ENCODE results near the gene KDM4D. TPM values are rescaled to one million over a fixed set of nuclear protein-coding genes. Genes with fewer than 3 reads are reported as not detected.

The KDM4D gene
- total RNA-seq, 1 experiment from 2014 or later, result 0.68 TPM

DNA sequence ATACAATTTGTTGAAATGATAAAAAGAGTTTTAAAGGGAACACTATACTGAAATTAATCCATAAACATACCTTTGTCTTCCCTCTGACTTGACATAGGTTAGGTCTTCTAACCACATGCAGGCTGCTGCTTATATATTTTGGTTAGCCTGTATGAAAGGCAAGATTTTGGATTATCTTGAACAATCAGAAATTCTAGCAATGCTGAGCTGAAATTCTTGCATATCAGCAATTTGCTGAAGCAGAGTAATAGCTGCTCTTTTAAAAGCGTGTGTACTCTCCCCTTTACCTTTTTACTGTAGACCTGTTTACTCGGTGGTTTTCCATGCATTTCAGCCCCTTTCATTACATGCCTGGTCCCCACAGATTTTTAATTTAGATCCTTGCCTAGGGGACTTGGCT lies 34.2 kb upstream of the KDM4D start:
- CTCF ChIA-PET, result no interaction called here
- Mint-ChIP-seq H3K27me3 (ENCODE audit: unreplicated experiment) (no peaks in the 10 kb centered on the region), H3K27ac (ENCODE audit: unreplicated experiment) (no peak overlapping the region), H3K4me3 (ENCODE audit: low read depth, unreplicated experiment) (no peak overlapping the region), H3K4me1 (ENCODE audit: low read depth, unreplicated experiment) (no peaks in the 10 kb centered on the region), H3K9me3 (ENCODE audit: low read depth, unreplicated experiment) (no peaks in the 10 kb centered on the region), H3K36me3 (ENCODE audit: insufficient read depth, unreplicated experiment) (no peaks in the 10 kb centered on the region)
- intact Hi-C loops (cut with micrococcal nuclease; ENCODE audit: unreplicated experiment), result no loop called here
- no TSS peak for BruUV-seq (replicated peaks)
- TF ChIP-seq, protein P1, sequence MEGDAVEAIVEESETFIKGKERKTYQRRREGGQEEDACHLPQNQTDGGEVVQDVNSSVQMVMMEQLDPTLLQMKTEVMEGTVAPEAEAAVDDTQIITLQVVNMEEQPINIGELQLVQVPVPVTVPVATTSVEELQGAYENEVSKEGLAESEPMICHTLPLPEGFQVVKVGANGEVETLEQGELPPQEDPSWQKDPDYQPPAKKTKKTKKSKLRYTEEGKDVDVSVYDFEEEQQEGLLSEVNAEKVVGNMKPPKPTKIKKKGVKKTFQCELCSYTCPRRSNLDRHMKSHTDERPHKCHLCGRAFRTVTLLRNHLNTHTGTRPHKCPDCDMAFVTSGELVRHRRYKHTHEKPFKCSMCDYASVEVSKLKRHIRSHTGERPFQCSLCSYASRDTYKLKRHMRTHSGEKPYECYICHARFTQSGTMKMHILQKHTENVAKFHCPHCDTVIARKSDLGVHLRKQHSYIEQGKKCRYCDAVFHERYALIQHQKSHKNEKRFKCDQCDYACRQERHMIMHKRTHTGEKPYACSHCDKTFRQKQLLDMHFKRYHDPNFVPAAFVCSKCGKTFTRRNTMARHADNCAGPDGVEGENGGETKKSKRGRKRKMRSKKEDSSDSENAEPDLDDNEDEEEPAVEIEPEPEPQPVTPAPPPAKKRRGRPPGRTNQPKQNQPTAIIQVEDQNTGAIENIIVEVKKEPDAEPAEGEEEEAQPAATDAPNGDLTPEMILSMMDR (IDR thresholded peaks at IDR 0.05; ENCODE audit: unreplicated experiment), result no peak
- no peak for DNase-seq

DNA sequence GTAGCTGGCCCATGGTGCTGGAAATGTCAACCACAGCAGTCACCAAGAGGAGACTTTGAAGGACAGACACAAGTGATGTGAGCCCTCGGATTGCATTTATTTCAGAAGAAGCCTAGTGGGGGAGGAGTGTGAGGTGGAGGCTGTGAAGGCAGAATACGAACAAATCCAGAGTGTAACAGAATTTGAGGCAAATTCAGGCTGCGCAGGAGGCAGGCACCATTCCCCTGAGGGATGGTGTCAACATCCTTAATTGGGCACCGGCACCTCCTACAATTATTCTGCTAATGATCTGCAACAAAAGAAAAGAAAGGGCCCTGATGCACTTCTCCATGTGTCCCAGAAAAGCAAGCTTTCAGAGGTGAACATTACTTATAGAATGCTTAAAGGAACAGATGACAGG lies 32.4 kb upstream of the KDM4D start:
- no peaks in the 10 kb centered on the region for H3K4me1 Mint-ChIP-seq (ENCODE audit: low read depth, unreplicated experiment)
- CTCF ChIA-PET, result interaction anchor here (0.5 kb wide), 1 partner anchor 42 kb away, joined by 3 read pairs; no protein-coding TSS in a partner anchor
- H3K36me3 Mint-ChIP-seq (ENCODE audit: insufficient read depth, unreplicated experiment), result no peaks in the 10 kb centered on the region
- TF ChIP-seq, protein P1 (IDR thresholded peaks at IDR 0.05; ENCODE audit: unreplicated experiment), result no peak
- no TSS peak for BruUV-seq (replicated peaks)
- intact Hi-C loops (cut with micrococcal nuclease; ENCODE audit: unreplicated experiment), result no loop called here
- no peak overlapping the region for H3K4me3 Mint-ChIP-seq (ENCODE audit: low read depth, unreplicated experiment)
- H3K27ac Mint-ChIP-seq (ENCODE audit: unreplicated experiment), result no peak overlapping the region
- no peaks in the 10 kb centered on the region for H3K9me3 Mint-ChIP-seq (ENCODE audit: low read depth, unreplicated experiment)
- DNase-seq, result no peak
- H3K27me3 Mint-ChIP-seq (ENCODE audit: unreplicated experiment), result peaks cover 5% of the 10 kb centered on the region

DNA sequence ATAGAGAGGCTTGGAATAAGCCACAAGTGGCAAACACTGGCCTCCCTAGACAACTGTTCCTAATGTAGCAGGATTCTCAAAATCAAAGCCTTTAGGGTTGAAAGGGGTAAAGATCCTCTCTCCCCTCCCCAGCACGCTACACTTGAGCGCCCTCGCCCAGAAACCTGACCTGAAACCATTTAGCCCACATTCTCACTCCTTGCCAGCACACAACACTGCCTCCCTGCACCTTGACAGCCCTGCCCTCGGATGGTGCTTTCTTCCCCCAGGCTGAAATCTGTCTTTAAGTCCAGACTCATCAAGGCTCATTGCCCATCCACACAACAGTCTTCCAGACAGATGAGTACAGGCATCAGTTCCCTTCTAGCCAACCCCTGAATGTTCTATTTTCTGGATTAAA lies 26.7 kb upstream of the KDM4D start:
- no TSS peak for BruUV-seq (replicated peaks)
- CTCF ChIA-PET, result no interaction called here

DNA sequence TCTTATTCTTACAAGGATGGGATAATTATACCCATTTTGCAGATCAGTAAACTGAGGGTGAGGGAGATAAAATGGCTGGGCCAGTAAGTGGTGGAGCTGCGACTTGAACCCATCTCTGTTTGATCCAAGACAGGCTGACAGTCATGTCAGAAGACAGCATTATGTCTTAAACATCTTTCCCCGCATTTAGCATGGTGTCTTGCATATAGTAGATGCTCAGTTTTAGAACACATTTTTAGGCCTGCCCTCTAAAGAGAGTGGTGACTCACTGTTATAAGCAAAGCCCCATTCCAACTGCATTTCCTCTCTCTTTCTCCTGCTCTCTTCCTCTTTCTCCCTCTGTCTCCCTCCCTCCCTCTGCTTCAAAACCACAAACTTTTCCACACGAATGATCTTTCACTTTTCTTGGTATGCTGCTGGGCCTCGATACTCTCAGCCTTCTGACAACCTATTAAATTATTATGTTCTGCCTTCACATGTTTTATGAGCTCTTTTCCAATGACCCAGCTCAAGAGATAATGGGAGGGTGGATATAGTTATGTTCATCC lies 25.4 kb upstream of the KDM4D start:
- BruUV-seq (replicated peaks), result no TSS peak
- H3K4me3 Mint-ChIP-seq (ENCODE audit: low read depth, unreplicated experiment), result no peak overlapping the region
- no peaks in the 10 kb centered on the region for H3K36me3 Mint-ChIP-seq (ENCODE audit: insufficient read depth, unreplicated experiment)
- CTCF ChIA-PET, result no interaction called here
- no peak for DNase-seq
- intact Hi-C loops (cut with micrococcal nuclease; ENCODE audit: unreplicated experiment), result no loop called here
- TF ChIP-seq, protein P1 (IDR thresholded peaks at IDR 0.05; ENCODE audit: unreplicated experiment), result no peak
- no peaks in the 10 kb centered on the region for H3K9me3 Mint-ChIP-seq (ENCODE audit: low read depth, unreplicated experiment)
- no peaks in the 10 kb centered on the region for H3K4me1 Mint-ChIP-seq (ENCODE audit: low read depth, unreplicated experiment)
- no peak overlapping the region for H3K27ac Mint-ChIP-seq (ENCODE audit: unreplicated experiment)
- H3K27me3 Mint-ChIP-seq (ENCODE audit: unreplicated experiment), result peaks cover 13% of the 10 kb centered on the region

More for the DNA sequence above, 26.7 kb upstream of the KDM4D start:
- Mint-ChIP-seq H3K4me3 (ENCODE audit: low read depth, unreplicated experiment) (no peak overlapping the region), H3K9me3 (ENCODE audit: low read depth, unreplicated experiment) (no peaks in the 10 kb centered on the region), H3K4me1 (ENCODE audit: low read depth, unreplicated experiment) (no peaks in the 10 kb centered on the region), H3K36me3 (ENCODE audit: insufficient read depth, unreplicated experiment) (no peaks in the 10 kb centered on the region), H3K27me3 (ENCODE audit: unreplicated experiment) (peaks cover 13% of the 10 kb centered on the region), H3K27ac (ENCODE audit: unreplicated experiment) (no peak overlapping the region)
- DNase-seq, result no peak
- TF ChIP-seq, protein P1 (IDR thresholded peaks at IDR 0.05; ENCODE audit: unreplicated experiment), result no peak
- intact Hi-C loops (cut with micrococcal nuclease; ENCODE audit: unreplicated experiment), result no loop called here

All from Calu3 (cell line).